Measurements from ENCODE around the gene PSMC1. TPM values are rescaled to one million over a fixed set of nuclear protein-coding genes. Genes with fewer than 3 reads are reported as not detected.

Gene PSMC1
- total RNA-seq, 1 experiment from 2014 or later = 129 TPM

DNA sequence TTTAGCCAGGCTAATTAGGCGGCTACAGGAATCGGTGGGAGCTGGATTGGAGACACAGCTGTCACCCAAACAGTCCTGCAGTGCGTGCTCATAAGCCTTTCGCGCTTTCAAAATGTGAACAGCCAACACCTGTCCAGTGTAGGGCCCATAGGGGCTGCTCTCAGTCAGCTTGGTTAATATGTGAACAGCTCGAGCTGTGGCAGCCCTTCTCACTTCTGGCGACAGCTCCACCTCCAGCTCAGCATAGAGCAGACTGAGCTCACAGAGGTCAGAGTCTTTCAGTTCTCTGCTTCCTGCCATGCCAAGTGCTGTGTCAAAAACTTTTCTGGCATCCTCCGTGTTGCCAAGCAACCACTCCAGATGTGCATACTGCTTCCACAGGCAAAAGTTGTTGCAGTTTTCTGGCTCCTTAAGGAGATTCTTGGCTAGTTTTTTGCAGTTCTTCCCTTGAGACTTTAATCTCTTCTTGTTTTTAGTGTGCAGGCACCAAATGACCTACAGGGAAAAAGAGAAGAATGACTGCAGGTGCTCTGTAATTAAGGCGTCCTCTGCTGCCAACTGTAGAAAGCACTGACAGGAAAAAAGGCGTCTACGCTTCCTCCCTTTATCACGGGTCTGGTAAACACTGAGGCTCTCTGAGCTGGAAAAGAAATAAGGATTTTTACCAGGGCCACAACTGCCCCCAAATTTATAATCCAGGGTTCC is 32.5 kb downstream of the PSMC1 start:
- Histone ChIP-seq H3K27me3 (ENCODE audit: control insufficient read depth, insufficient read depth, low read length) (no peaks in the 10 kb centered on the region), H3K4me3 (ENCODE audit: insufficient read depth, low read depth, low read length) (no peak overlapping the region), H3K36me3 (replicated peaks; ENCODE audit: control insufficient read depth, insufficient read depth, low read length) (peaks cover 16% of the 10 kb centered on the region)
- no peak for DNase-seq

DNA sequence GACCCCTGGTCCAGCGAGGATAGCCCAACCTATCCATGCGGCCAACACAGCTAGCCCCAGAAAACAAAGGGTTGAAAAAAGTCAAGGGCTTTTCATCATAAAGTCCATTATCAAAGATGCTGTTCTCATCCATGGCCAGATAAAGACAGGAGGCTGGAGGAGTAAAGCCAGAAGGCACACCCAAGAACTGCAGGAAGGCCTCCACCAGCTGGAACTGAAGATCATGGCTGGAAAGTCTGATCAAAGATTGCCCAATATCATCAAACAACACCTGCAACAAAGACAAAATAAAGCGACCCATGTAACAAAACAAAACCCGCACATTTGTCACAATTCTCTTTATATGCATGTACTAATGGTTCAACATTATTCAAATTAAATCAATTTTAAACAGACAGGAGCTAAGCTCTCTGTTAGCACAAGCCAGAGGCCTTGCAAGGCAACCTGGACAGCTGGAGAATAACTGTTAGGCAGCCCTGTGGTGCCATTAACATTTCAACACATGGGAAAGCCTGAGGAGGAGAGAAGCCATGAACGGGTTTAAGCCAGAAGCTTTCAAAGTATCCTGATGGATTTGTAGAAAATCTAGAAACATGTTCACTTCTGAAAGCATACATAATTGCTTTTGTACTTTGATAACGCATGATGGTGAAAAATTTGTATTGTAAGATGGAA is 34.1 kb downstream of the PSMC1 start:
- H3K27me3 ChIP-seq (ENCODE audit: control insufficient read depth, insufficient read depth, low read length) = no peaks in the 10 kb centered on the region
- DNase-seq = peak; percentile 62
- H3K36me3 ChIP-seq (replicated peaks; ENCODE audit: control insufficient read depth, insufficient read depth, low read length) = peaks cover 16% of the 10 kb centered on the region
- no peak overlapping the region for H3K4me3 ChIP-seq (ENCODE audit: insufficient read depth, low read depth, low read length)

DNA sequence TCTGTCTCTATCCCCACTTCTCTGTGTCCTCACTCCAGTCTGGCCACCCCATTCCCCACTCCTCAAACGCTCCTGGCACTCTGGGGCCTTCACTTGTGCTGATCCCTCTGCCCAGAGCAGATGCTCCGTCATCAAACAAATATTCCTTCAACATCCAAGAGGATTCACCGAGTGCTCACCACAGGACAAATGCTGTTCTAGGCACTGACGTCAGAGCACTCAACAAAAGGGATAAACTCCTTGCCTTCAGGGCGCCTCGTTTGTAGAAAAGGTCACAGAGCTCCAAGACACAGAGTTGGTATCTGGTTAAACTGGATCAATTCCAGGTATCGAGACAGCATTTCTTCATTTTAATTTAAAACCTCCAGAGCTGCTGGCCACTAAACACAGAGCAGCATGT is 35.3 kb downstream of the PSMC1 start:
- Histone ChIP-seq H3K27me3 (ENCODE audit: control insufficient read depth, insufficient read depth, low read length) (no peaks in the 10 kb centered on the region), H3K4me3 (ENCODE audit: insufficient read depth, low read depth, low read length) (no peak overlapping the region), H3K36me3 (replicated peaks; ENCODE audit: control insufficient read depth, insufficient read depth, low read length) (peaks cover 12% of the 10 kb centered on the region)
- no peak for DNase-seq

DNA sequence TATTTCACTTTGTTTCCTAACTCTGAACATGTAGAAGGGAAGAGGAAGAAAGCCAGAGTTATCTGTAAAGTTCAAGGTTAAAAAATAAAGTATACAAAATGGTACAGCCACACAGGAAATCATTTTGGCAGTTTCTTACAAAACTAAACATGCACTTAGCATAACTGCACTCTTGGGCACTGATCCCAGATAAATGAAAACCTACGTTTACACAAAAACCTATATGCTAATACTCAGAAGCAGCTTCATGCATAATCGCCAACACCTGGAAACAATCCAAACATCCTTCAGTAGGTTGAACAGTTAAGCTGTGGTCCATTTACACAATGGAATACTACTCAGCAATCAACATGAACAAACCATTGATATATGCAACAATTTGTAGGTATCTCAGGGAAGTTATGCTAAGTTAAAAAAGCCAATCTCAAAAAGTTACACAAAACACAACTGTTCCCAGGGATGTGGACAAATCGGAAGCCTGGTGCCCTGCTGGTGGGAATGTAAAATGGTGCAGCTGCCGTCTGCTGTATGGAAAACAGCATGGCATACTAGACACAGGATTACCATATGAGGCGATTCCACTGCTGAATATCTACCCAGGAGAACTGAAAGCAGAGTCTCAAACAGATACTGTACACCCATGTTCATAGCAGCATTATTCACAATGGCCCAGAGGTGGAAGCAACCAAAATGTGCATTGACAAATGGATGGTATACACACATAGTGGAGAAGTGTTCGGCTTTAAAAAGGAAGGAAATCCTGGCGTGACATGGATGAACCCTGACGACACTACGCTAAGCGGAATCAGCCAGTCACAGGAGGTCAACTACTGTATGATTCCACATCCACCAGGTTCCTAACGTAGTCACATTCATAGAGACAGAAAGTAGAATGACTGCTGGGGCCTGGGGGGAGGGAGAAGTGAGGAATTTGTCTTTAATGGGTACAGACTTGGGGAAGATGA is 37.7 kb downstream of the PSMC1 start:
- H3K36me3 ChIP-seq (replicated peaks; ENCODE audit: control insufficient read depth, insufficient read depth, low read length) = peaks cover 2% of the 10 kb centered on the region
- H3K27me3 ChIP-seq (ENCODE audit: control insufficient read depth, insufficient read depth, low read length) = no peaks in the 10 kb centered on the region
- H3K4me3 ChIP-seq (ENCODE audit: insufficient read depth, low read depth, low read length) = no peak overlapping the region
- DNase-seq = no peak

DNA sequence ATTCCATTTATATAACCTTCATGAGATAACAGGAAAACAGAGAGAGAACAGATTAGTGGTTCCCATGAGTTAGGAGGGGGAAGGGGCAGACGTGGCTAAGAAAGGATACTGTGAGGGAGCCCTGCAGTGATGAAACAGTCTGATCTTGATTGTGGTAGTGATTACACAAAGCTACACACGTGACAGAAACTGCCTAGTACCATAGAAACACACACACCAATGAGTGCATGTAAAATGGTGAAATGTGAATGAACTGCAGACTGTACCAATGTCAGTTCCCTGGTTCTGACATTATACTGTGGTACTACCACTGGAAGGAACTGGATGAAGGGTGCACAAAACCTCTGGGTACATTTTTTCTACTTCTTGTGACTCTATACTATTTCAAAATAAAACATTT is 38.5 kb downstream of the PSMC1 start:
- Histone ChIP-seq H3K27me3 (ENCODE audit: control insufficient read depth, insufficient read depth, low read length) (no peaks in the 10 kb centered on the region), H3K36me3 (replicated peaks; ENCODE audit: control insufficient read depth, insufficient read depth, low read length) (peaks cover 2% of the 10 kb centered on the region), H3K4me3 (ENCODE audit: insufficient read depth, low read depth, low read length) (no peak overlapping the region)
- no peak for DNase-seq

DNA sequence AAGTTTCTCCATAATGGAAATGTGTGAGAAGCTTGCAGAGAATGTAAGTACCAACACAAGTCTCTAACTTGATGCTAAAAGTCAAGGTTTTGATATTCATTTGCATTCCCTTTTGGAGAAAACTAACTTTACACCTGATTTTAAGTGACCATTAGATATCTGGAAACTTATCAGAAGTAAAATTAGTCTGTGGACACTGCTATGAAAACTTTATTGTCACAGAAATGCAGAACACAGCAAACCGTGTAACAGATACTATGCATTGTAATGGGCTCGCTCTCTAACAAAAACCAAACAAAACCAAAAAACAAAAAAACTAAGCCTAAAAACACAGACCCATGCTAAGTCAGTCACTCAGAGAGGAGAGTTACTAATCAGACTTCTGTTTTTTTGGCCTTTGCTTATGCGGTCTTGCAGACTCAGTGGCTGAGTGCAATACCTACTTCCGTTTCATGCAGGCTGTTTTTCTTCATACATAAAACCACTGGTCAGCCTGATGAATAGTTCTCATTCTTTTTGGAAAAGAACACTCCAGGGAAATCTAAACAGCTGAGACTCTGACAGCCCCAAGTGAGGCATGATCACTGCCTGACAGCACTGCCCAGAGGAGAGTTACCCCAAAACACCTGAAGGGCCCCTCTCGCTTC is 39.6 kb downstream of the PSMC1 start:
- no peaks in the 10 kb centered on the region for H3K27me3 ChIP-seq (ENCODE audit: control insufficient read depth, insufficient read depth, low read length)

DNA sequence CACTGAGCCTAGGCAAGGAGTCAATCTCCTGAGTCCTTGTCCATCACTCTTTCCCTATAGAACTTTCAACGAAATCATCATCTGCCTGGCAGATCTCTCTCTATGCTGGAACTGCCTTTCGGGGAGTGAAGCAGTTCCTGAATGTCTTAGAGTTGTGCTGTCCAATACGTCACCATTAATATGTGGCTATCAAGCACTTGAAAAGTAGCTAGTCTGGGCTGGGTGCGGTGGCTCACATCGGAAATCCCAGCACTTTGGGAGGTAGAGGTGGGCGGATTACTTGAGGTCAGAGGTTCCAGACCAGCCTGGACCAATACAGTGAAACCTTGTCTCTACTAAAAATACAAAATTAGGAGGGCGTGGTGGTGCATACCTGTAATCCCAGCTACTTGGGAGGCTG is 40.3 kb downstream of the PSMC1 start:
- Histone ChIP-seq H3K36me3 (replicated peaks; ENCODE audit: control insufficient read depth, insufficient read depth, low read length) (peaks cover 2% of the 10 kb centered on the region), H3K27me3 (ENCODE audit: control insufficient read depth, insufficient read depth, low read length) (no peaks in the 10 kb centered on the region), H3K4me3 (ENCODE audit: insufficient read depth, low read depth, low read length) (no peak overlapping the region)
- DNase-seq = no peak

More for the DNA sequence above, 39.6 kb downstream of the PSMC1 start:
- H3K36me3 ChIP-seq (replicated peaks; ENCODE audit: control insufficient read depth, insufficient read depth, low read length) = peaks cover 2% of the 10 kb centered on the region
- no peak overlapping the region for H3K4me3 ChIP-seq (ENCODE audit: insufficient read depth, low read depth, low read length)
- DNase-seq = no peak

DNA sequence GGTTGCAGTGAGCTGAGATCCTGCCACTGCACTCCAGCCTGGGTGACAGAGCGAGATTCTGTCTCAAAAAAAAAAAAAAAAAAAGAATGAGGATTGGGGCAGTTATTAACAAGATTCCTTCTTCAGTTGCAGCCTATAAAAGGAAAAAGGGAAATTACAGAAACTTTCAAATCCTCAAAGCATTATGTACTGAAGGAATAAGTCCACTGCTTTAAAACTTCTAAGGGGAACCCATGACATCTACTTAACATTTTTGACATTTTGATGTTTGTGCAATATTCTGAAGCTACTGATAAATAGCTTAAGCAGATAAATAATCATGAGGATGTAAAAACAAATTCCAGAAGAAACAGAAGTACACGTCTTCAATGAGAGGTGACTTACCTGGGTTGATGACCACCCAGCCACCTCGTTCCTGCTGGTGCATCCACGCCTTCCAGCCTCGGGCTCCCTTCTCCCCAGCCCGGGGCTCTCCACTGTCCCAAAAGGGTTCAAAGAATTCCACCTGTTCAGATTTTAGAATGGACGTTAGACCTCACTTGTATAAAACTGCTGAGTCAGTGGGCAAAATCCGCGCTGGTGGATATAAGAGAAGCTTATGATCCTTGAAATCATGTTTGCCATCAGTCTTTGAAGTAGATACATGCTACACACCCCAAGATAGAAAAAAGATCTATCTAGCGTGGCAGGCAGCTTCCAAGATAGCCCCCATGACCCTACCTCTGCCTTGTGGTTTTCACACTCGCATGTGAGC is 41.7 kb downstream of the PSMC1 start:
- Histone ChIP-seq H3K27me3 (ENCODE audit: control insufficient read depth, insufficient read depth, low read length) (no peaks in the 10 kb centered on the region), H3K36me3 (replicated peaks; ENCODE audit: control insufficient read depth, insufficient read depth, low read length) (no peaks in the 10 kb centered on the region; the same call in none of the 2 replicates), H3K4me3 (ENCODE audit: insufficient read depth, low read depth, low read length) (no peak overlapping the region)
- no peak for DNase-seq

DNA sequence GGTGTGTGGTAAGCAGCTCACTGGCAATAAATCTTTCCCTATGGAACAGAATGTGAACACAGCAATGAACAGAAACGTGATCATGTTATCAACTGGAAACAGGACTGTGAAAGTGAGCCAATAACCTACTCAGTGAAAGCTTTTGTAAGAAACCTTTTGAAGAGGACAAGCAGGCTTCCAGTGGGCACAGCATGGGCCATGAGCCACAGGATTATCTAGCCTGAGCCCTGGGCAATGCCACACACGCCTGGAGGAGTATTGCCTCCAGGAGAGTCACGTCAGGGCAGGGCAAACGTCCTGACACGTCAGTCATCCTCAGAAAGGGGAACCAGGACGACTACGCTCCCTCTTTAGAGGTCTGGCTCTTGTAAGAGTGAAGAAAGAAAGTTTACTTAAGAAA is 43.1 kb downstream of the PSMC1 start:
- H3K4me3 ChIP-seq (ENCODE audit: insufficient read depth, low read depth, low read length) = no peak overlapping the region
- DNase-seq = no peak
- H3K36me3 ChIP-seq (replicated peaks; ENCODE audit: control insufficient read depth, insufficient read depth, low read length) = peaks cover 1% of the 10 kb centered on the region
- H3K27me3 ChIP-seq (ENCODE audit: control insufficient read depth, insufficient read depth, low read length) = no peaks in the 10 kb centered on the region

DNA sequence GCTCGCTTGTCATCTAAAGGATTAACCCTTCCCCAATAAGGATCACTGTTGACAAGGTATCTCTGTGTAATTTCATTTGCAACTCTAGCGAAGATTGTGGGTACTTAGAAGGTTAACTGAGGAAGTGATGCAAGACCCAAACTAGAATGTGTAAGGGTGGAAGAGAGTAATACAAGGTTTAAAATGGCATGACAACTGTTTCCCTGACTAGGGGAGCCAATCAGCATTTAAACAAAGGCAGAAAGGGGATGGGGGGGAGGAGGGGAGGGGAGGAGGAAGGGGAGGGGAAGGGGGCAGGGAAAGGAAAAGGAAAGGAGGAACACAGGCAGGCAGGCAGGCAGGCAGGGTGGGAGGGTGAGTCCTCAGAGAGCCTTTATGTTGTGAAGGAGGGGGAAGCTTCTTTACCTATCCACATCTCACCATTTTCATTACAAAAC is 44.3 kb downstream of the PSMC1 start:
- no peak overlapping the region for H3K4me3 ChIP-seq (ENCODE audit: insufficient read depth, low read depth, low read length)
- DNase-seq = no peak
- H3K36me3 ChIP-seq (replicated peaks; ENCODE audit: control insufficient read depth, insufficient read depth, low read length) = peaks cover 1% of the 10 kb centered on the region; the same call in 1 of the 2 replicates
- H3K27me3 ChIP-seq (ENCODE audit: control insufficient read depth, insufficient read depth, low read length) = no peaks in the 10 kb centered on the region

DNA sequence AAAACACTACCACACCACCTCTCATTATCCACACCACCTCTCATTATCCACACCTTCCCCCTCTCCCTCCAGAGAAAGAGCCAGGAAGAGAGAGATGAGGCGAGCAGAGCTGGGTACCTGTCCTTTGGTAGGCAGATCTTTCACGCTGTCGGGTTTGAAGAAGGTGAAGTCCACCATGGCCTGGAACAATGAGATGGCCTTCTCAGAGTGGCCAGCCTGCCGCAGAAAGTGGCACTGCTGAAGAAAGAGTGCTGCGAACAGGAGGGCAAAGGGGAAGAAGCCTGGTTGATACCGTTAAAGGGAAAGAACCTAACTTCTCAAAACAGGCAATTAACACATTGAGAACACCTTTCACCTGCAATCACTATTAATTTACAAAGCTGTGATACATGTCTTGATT is 44.8 kb downstream of the PSMC1 start:
- H3K36me3 ChIP-seq (replicated peaks; ENCODE audit: control insufficient read depth, insufficient read depth, low read length) = peaks cover 1% of the 10 kb centered on the region; the same call in 1 of the 2 replicates
- H3K4me3 ChIP-seq (ENCODE audit: insufficient read depth, low read depth, low read length) = no peak overlapping the region
- DNase-seq = no peak
- no peaks in the 10 kb centered on the region for H3K27me3 ChIP-seq (ENCODE audit: control insufficient read depth, insufficient read depth, low read length)

DNA sequence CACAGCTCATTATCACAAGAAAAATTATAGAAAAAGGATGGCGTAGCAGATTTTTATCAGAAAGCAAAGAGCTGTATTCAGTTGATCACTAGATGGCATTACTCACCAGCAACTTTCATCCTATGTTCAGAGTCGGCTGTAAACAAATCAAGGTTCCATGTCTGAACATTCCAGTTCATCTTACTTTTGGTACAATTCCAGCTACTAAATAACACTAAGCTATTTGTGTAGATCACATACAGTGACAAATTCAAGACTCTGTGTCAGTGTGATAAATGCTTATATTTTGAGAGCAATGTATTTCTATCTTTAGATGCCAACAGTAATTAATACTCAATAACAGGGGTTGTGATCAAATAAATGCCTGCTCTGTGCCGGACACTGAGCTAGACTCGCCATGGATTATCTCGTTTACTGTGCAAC is 45.3 kb downstream of the PSMC1 start:
- Histone ChIP-seq H3K27me3 (ENCODE audit: control insufficient read depth, insufficient read depth, low read length) (no peaks in the 10 kb centered on the region), H3K4me3 (ENCODE audit: insufficient read depth, low read depth, low read length) (no peak overlapping the region), H3K36me3 (replicated peaks; ENCODE audit: control insufficient read depth, insufficient read depth, low read length) (peaks cover 1% of the 10 kb centered on the region; the same call in 1 of the 2 replicates)
- DNase-seq = no peak

DNA sequence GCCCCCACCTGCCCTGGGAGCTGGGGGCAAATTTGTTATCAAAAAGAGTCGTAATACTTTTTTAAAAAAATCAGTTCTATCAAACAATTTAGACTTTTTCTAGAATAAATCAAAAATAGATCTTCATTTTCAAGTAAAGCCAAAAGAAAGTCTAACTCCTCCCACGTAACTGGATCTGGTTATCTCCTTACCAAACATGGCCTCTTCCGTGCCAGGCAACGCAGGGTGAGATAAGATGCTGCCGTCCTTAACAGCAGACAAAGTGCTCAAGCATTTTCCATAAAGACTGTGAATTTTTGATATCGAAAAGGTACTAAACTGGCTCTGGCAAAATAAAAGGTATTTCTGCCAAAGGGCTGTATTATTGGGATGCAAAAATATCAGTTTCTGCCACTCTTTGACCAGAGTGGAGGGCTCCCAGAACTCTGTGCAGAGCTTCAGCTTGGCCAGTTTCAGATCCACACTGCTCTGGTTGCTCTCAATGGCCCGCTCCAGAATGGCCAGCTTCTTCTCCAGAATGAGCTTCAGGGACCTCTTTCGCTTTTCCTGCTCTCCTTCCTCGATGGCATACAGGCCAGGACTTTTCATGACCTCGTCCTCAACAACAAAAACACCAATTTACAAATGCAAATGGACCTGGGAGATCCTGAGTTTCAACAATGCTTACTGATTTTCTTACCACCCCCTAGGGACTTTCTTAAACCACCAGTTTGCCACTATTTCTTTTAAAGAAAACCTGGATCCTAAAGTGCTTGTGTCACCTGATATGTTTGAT is 46.4 kb downstream of the PSMC1 start:
- Histone ChIP-seq H3K4me3 (ENCODE audit: insufficient read depth, low read depth, low read length) (no peak overlapping the region), H3K36me3 (replicated peaks; ENCODE audit: control insufficient read depth, insufficient read depth, low read length) (peaks cover 1% of the 10 kb centered on the region; the same call in 1 of the 2 replicates), H3K27me3 (ENCODE audit: control insufficient read depth, insufficient read depth, low read length) (no peaks in the 10 kb centered on the region)
- no peak for DNase-seq
